HG03175 (cell line): ENCODE data around the gene SPATA17.

ENCODE experiments used
- ATAC-seq: cut with Tn5 transposase; IDR thresholded peaks from one replicate; pipeline ENCODE4 v1.9.1; 2021; ENCODE audit warnings: mild to moderate bottlenecking, moderate library complexity; ENCODE audit not compliant: unreplicated experiment

The SPATA17 gene

GRCh38 chr1:217910203-217910602 lies 279.1 kb downstream of the SPATA17 start:
- no peak for ATAC-seq

- no peak for ATAC-seq
Observed at GRCh38 chr1:217910791-217911320, 279.7 kb downstream of the SPATA17 start.

DNA sequence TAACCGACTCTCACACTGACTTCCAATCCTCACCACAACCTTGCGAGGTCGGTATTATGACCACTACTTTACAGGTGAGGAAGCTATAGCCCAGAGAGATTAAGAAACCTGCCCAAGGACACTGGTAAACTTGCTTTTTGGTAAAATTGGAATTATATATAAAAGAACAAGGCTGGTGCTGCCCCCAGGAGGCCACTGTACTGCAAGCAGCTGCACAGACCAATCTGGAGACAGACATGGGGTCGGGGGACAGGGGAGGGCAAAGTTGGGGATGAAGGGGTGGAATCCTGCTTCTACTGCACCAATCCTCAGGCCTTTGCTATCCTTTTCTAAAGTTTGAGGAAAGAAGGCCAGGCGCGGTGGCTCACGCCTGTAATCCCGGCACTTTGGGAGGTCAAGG lies 280.8 kb downstream of the SPATA17 start:
- ATAC-seq: no peak

DNA sequence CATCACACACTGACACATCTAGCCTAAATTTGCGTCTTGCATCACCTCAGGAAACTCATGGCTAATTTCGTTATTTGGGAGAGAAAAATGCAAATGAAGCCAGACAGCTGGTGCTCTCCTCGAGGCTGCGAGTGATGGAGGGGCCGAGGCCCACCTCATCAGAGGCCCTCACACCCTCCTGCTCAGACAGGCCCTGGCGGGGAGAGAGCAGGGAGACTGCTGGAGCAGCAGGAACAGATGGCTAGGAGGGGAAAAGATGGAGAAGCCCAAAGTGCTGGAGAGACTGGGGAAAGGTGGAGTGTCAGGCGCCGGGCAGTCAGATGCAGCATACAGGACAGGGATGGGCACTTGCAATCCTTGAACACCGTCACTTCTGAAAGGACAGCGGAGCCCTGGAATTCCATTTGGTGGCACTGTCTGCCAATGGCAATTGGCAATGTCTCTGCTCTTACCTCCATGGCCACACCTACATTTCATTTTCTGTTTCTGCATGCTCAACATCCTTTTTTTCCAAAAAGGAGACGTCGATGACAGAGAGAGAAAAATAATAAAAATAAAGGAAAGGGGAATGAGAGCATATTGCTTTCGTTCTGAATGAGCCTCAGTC lies 286.2 kb downstream of the SPATA17 start:
- ATAC-seq: no peak

GRCh38 chr1:217919683-217920388 lies 288.7 kb downstream of the SPATA17 start:
- ATAC-seq: no peak
